ENCODE data around the gene STX16. TPM values are rescaled to one million over a fixed set of nuclear protein-coding genes. Genes with fewer than 3 reads are reported as not detected.

The STX16 gene
- total and polyA plus RNA-seq, 2 of the 13 experiments (the other 11 are each of a cell fraction or from before 2014, with no cell fraction given) = 28.0 to 72.7 TPM

DNA sequence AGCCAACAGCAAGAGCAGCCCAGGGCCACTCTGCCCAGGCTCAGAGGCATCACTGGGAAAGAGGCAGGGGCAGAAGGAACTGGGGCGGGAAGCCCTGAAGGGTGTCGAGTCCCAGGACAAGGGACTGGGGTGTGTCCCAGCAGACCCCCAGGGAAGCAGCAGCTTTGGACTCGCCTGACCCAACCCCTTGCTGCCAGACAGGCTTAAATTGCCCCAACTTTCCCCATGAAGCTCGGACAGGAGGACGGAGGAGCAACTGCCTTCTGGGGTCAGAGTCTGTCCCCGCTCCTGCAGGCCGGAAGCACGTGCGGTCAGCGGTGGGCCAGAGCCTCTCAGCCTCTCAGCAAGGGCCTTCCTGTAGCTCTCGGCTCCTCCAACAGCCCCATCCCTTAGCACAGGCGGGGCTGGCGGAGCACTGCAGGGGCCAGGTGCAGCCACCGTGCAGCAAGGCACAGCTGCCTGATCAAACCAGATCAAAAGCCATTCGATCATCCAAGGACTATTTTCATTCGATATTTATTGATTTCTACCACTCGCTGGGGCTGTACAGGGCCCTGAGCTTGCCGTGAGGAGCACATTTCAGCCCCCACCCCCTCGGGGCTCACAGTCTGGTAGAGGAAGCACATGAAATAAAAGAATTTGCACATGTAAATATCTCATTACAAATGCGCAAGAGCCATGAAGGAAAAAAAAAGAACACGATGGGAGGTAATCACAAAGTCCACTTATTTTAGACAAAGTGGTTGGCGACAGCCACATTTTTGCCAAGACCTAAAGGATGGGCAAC, 31.8 kb upstream of the STX16 start (continued):
- TF ChIP-seq, protein P1, sequence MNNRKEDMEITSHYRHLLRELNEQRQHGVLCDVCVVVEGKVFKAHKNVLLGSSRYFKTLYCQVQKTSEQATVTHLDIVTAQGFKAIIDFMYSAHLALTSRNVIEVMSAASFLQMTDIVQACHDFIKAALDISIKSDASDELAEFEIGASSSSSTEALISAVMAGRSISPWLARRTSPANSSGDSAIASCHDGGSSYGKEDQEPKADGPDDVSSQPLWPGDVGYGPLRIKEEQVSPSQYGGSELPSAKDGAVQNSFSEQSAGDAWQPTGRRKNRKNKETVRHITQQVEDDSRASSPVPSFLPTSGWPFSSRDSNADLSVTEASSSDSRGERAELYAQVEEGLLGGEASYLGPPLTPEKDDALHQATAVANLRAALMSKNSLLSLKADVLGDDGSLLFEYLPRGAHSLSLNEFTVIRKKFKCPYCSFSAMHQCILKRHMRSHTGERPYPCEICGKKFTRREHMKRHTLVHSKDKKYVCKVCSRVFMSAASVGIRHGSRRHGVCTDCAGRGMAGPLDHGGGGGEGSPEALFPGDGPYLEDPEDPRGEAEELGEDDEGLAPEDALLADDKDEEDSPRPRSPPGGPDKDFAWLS (CRISPR knock-in tag; IDR thresholded peaks at IDR 0.05; ENCODE audit: borderline replicate concordance) = no peak
- TF ChIP-seq, protein P2, sequence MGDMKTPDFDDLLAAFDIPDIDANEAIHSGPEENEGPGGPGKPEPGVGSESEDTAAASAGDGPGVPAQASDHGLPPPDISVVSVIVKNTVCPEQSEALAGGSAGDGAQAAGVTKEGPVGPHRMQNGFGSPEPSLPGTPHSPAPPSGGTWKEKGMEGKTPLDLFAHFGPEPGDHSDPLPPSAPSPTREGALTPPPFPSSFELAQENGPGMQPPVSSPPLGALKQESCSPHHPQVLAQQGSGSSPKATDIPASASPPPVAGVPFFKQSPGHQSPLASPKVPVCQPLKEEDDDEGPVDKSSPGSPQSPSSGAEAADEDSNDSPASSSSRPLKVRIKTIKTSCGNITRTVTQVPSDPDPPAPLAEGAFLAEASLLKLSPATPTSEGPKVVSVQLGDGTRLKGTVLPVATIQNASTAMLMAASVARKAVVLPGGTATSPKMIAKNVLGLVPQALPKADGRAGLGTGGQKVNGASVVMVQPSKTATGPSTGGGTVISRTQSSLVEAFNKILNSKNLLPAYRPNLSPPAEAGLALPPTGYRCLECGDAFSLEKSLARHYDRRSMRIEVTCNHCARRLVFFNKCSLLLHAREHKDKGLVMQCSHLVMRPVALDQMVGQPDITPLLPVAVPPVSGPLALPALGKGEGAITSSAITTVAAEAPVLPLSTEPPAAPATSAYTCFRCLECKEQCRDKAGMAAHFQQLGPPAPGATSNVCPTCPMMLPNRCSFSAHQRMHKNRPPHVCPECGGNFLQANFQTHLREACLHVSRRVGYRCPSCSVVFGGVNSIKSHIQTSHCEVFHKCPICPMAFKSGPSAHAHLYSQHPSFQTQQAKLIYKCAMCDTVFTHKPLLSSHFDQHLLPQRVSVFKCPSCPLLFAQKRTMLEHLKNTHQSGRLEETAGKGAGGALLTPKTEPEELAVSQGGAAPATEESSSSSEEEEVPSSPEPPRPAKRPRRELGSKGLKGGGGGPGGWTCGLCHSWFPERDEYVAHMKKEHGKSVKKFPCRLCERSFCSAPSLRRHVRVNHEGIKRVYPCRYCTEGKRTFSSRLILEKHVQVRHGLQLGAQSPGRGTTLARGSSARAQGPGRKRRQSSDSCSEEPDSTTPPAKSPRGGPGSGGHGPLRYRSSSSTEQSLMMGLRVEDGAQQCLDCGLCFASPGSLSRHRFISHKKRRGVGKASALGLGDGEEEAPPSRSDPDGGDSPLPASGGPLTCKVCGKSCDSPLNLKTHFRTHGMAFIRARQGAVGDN (CRISPR knock-in tag; IDR thresholded peaks at IDR 0.05) = peak; percentile 72
- TF ChIP-seq, protein P3, sequence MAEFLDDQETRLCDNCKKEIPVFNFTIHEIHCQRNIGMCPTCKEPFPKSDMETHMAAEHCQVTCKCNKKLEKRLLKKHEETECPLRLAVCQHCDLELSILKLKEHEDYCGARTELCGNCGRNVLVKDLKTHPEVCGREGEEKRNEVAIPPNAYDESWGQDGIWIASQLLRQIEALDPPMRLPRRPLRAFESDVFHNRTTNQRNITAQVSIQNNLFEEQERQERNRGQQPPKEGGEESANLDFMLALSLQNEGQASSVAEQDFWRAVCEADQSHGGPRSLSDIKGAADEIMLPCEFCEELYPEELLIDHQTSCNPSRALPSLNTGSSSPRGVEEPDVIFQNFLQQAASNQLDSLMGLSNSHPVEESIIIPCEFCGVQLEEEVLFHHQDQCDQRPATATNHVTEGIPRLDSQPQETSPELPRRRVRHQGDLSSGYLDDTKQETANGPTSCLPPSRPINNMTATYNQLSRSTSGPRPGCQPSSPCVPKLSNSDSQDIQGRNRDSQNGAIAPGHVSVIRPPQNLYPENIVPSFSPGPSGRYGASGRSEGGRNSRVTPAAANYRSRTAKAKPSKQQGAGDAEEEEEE (CRISPR knock-in tag; IDR thresholded peaks at IDR 0.05; ENCODE audit: borderline replicate concordance) = no peak
- peak; percentile 76 for TF ChIP-seq GABPB1 (CRISPR knock-in tag; IDR thresholded peaks at IDR 0.05)
- TF ChIP-seq HDAC2 (CRISPR knock-in tag; IDR thresholded peaks at IDR 0.05) = no peak
- TF ChIP-seq ZNF644 (CRISPR knock-in tag; IDR thresholded peaks at IDR 0.05; ENCODE audit: low read depth) = no peak
- no peak for TF ChIP-seq PHB2 (IDR thresholded peaks at IDR 0.05; ENCODE audit: partially characterized antibody)
- TF ChIP-seq, protein P4, sequence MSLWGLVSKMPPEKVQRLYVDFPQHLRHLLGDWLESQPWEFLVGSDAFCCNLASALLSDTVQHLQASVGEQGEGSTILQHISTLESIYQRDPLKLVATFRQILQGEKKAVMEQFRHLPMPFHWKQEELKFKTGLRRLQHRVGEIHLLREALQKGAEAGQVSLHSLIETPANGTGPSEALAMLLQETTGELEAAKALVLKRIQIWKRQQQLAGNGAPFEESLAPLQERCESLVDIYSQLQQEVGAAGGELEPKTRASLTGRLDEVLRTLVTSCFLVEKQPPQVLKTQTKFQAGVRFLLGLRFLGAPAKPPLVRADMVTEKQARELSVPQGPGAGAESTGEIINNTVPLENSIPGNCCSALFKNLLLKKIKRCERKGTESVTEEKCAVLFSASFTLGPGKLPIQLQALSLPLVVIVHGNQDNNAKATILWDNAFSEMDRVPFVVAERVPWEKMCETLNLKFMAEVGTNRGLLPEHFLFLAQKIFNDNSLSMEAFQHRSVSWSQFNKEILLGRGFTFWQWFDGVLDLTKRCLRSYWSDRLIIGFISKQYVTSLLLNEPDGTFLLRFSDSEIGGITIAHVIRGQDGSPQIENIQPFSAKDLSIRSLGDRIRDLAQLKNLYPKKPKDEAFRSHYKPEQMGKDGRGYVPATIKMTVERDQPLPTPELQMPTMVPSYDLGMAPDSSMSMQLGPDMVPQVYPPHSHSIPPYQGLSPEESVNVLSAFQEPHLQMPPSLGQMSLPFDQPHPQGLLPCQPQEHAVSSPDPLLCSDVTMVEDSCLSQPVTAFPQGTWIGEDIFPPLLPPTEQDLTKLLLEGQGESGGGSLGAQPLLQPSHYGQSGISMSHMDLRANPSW (CRISPR knock-in tag; IDR thresholded peaks at IDR 0.05; ENCODE audit: borderline replicate concordance) = no peak
- TF ChIP-seq, protein P5, sequence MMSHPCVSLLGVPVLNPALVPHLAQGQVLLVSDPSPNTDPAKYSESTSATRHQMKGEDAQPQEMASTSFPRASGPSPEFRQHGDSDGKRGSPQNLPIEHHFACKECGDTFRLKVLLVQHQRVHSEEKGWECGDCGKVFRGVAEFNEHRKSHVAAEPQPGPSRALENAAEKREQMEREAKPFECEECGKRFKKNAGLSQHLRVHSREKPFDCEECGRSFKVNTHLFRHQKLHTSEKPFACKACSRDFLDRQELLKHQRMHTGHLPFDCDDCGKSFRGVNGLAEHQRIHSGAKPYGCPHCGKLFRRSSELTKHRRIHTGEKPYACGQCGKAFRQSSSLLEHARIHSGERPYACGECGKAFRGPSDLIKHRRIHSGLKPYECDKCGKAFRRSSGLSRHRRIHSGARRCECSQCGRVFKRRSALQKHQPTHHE (CRISPR knock-in tag; IDR thresholded peaks at IDR 0.05; ENCODE audit: borderline replicate concordance) = no peak
- TF ChIP-seq ZNF773 (CRISPR knock-in tag; IDR thresholded peaks at IDR 0.05; ENCODE audit: borderline replicate concordance) = no peak
- TF ChIP-seq, protein P6, sequence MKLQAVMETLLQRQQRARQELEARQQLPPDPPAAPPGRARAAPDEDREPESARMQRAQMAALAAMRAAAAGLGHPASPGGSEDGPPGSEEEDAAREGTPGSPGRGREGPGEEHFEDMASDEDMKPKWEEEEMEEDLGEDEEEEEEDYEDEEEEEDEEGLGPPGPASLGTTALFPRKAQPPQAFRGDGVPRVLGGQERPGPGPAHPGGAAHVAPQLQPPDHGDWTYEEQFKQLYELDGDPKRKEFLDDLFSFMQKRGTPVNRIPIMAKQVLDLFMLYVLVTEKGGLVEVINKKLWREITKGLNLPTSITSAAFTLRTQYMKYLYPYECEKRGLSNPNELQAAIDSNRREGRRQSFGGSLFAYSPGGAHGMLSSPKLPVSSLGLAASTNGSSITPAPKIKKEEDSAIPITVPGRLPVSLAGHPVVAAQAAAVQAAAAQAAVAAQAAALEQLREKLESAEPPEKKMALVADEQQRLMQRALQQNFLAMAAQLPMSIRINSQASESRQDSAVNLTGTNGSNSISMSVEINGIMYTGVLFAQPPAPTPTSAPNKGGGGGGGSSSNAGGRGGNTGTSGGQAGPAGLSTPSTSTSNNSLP (IDR thresholded peaks at IDR 0.05; ENCODE audit: low read depth, low read length) = no peak
- peak; percentile 79 for TF ChIP-seq ZNF263 (CRISPR knock-in tag; IDR thresholded peaks at IDR 0.05)
- TF ChIP-seq, protein P7, sequence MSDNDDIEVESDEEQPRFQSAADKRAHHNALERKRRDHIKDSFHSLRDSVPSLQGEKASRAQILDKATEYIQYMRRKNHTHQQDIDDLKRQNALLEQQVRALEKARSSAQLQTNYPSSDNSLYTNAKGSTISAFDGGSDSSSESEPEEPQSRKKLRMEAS (IDR thresholded peaks at IDR 0.05) = peak; percentile 72
- TF ChIP-seq ELF1 (CRISPR knock-in tag; IDR thresholded peaks at IDR 0.05) = no peak
